Adipocyte (in vitro differentiated cells): Measurements from ENCODE around the gene DPYSL4.

Source experiments
- DNase-seq: peaks from one replicate; pipeline ENCODE4 v3.0.0-alpha.2; 2015; ENCODE audit warnings: low read depth
- H3K27me3 ChIP-seq: replicated peaks from 2 replicates; pipeline ENCODE4 v1.7.0; 2013; ENCODE audit warnings: mild to moderate bottlenecking, low read length, moderate library complexity; ENCODE audit not compliant: control insufficient read depth, insufficient read depth
- H3K36me3 ChIP-seq: 2 replicates; pipeline ENCODE4 v1.7.0; 2013; ENCODE audit warnings: low read length, mild to moderate bottlenecking, moderate library complexity; ENCODE audit not compliant: control insufficient read depth, insufficient read depth, severe bottlenecking
- H3K4me1 ChIP-seq: 2 replicates; pipeline ENCODE4 v1.7.0; 2013; ENCODE audit warnings: mild to moderate bottlenecking, low read length, moderate library complexity; ENCODE audit not compliant: control insufficient read depth, insufficient read depth
- H3K4me3 ChIP-seq: 2 replicates; pipeline ENCODE4 v1.7.0; 2013; ENCODE audit warnings: mild to moderate bottlenecking, low read length, moderate library complexity
- H3K9ac ChIP-seq: 2 replicates; pipeline ENCODE4 v1.7.0; 2013; ENCODE audit warnings: mild to moderate bottlenecking, low read length, moderate library complexity
- H3K9me3 ChIP-seq: 2 replicates; pipeline ENCODE4 v1.7.0; 2013; ENCODE audit warnings: mild to moderate bottlenecking, low read length, moderate library complexity; ENCODE audit not compliant: control insufficient read depth

Gene DPYSL4

GRCh38 chr10:132184816-132185593, 1.7 kb upstream of the DPYSL4 start:
- H3K36me3 ChIP-seq = no peaks in the 10 kb centered on the region
- DNase-seq = no peak
- peaks cover 41% of the 10 kb centered on the region for H3K27me3 ChIP-seq
- peaks cover 11% of the 10 kb centered on the region for H3K4me1 ChIP-seq
- peak overlapping the region; percentile 56 for H3K4me3 ChIP-seq
- H3K9me3 ChIP-seq = no peaks in the 10 kb centered on the region
- no peak overlapping the region for H3K9ac ChIP-seq

DNA sequence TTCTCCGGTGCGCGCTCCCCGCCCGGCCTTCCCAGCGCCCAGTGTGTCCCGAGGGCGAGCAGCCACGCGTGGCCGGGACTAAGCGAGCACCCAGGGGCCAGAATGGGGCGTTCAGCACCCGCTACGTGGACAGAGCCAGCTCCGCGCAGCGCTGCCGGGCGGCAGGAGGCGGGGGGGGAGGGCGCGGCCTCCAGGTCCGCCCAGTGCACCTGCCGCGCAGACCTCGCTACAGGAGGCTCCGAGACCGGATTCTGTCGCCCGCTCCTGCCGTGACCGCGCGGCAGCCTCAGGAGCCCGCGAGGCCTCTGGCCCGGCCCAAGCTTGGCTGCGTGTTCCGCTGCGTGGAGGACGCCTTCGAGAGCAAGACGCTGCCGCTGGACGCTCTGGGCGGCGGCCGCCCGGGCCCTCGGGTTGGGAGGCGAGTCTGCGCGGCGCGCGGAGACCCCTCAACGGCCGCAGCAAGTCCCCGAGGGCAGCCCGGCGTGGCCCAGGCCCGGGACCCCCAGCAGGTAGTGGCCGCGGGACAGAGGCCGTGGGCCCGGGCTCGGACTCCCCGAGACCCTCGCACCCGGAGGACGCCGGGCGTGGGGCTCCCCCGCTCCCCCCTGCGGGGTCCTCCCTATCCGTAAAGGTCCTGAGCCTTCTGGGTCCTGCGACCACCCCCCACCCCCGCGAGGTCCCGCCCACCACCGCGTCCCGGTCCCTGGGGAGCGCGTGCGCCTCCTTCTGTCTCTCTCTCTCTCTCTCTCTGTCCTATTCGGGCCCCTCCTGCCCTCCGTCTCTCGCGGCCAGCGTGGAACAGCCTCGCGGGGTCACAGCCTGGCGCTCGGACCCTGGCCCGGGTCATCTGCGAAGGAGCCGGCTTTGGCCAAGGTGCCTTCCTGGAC, 904 bp upstream of the DPYSL4 start:
- Histone ChIP-seq H3K4me1 (peaks cover 11% of the 10 kb centered on the region), H3K27me3 (peaks cover 39% of the 10 kb centered on the region), H3K9ac (no peak overlapping the region), H3K4me3 (peak overlapping the region; percentile 56), H3K9me3 (no peaks in the 10 kb centered on the region), H3K36me3 (no peaks in the 10 kb centered on the region)
- peak; percentile 59 for DNase-seq

- H3K4me3 ChIP-seq = peak overlapping the region; percentile 78
- DNase-seq = peak; percentile 40
- no peaks in the 10 kb centered on the region for H3K36me3 ChIP-seq
- peaks cover 11% of the 10 kb centered on the region for H3K4me1 ChIP-seq
- H3K27me3 ChIP-seq = peaks cover 28% of the 10 kb centered on the region
- H3K9me3 ChIP-seq = no peaks in the 10 kb centered on the region
- H3K9ac ChIP-seq = peak overlapping the region; percentile 73
Measured at GRCh38 chr10:132187430-132188138, 836 bp downstream of the DPYSL4 start.

- Histone ChIP-seq H3K4me1 (peaks cover 11% of the 10 kb centered on the region), H3K9ac (no peak overlapping the region), H3K4me3 (peak overlapping the region; percentile 78), H3K9me3 (no peaks in the 10 kb centered on the region), H3K27me3 (peaks cover 20% of the 10 kb centered on the region), H3K36me3 (no peaks in the 10 kb centered on the region)
- no peak for DNase-seq
Measured at GRCh38 chr10:132188331-132188730, 1.6 kb downstream of the DPYSL4 start.

- Histone ChIP-seq H3K36me3 (no peaks in the 10 kb centered on the region), H3K4me3 (no peak overlapping the region), H3K4me1 (peaks cover 11% of the 10 kb centered on the region), H3K9ac (no peak overlapping the region), H3K9me3 (no peaks in the 10 kb centered on the region), H3K27me3 (peaks cover 13% of the 10 kb centered on the region)
- DNase-seq = no peak
Measured at GRCh38 chr10:132189016-132189415, 2.3 kb downstream of the DPYSL4 start.

DNA sequence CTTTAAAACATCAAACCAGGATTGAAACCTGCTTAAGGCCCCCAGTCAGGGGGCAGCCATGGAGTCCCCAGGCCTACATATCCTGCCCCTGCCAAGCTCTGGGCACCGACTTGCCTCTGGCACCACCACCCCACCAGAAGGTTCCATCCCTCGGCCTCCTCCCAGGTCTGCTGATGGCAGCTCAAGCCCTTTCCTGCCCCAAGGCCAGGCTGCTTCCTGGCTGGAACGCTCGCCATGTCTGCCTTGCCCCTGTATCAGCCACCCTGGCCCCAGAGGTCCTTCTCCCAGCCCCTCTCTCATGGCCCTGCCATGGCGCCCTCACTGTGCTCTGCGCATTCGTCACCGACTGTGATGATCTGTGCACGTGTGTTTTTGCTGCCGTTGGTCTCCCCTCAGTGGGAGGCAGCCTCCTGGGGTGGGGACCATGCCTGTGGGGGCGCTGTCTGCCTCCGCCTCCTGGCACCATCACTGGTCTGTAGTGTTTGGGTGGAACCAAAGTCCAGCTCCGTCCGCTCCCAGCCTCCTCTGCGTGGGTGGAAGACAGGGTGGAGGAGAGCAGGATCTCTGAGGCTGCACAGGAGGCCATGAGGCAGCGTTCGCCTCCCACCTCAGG, 3.2 kb downstream of the DPYSL4 start:
- H3K27me3 ChIP-seq = peaks cover 8% of the 10 kb centered on the region
- H3K36me3 ChIP-seq = no peaks in the 10 kb centered on the region
- no peak overlapping the region for H3K9ac ChIP-seq
- H3K4me1 ChIP-seq = peaks cover 11% of the 10 kb centered on the region
- H3K9me3 ChIP-seq = no peaks in the 10 kb centered on the region
- H3K4me3 ChIP-seq = no peak overlapping the region
- no peak for DNase-seq

DNA sequence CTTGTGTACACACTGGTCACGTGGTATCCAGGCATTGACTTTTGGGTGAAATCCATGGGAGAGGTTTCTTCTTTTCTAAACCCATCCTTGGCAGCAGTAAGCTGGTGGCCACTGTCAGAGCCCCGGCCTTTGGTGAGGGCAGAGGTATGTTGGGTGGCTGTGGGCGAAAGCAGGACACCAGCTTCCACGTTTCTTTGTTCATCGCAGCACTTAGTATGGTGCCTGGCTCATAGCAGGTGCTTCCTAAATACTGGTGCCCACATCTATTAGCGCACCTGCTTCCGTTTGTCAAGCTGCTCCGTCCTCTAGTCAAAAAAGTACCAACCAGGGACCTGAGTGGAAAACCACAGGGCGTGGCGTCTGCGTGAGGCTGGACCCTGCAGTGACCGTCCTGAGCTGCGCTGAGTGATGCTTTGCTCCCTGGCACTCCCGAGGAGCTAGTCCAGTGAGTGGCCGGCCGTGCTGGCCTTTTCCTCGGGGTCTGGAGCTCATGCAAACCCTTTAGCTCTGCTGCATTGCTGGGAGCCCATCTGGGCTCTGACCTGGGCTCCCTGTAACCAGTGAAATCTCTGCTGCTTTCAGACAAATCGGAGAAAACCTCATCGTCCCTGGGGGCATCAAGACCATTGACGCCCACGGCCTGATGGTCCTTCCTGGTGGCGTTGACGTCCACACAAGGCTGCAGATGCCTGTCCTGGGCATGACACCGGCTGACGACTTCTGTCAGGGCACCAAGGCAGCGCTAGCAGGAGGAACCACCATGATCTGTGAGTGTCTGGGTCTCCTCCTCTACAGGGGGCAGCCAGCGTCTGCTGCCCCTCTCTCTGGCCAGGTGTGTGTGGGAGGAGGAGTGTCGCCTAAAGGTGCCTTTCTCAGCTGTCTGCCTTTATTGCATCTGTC, 5.6 kb downstream of the DPYSL4 start:
- no peak overlapping the region for H3K4me3 ChIP-seq
- peaks cover 6% of the 10 kb centered on the region for H3K27me3 ChIP-seq
- H3K36me3 ChIP-seq = no peaks in the 10 kb centered on the region
- H3K9me3 ChIP-seq = no peaks in the 10 kb centered on the region
- H3K9ac ChIP-seq = no peak overlapping the region
- H3K4me1 ChIP-seq = peaks cover 6% of the 10 kb centered on the region
- DNase-seq = no peak

DNA sequence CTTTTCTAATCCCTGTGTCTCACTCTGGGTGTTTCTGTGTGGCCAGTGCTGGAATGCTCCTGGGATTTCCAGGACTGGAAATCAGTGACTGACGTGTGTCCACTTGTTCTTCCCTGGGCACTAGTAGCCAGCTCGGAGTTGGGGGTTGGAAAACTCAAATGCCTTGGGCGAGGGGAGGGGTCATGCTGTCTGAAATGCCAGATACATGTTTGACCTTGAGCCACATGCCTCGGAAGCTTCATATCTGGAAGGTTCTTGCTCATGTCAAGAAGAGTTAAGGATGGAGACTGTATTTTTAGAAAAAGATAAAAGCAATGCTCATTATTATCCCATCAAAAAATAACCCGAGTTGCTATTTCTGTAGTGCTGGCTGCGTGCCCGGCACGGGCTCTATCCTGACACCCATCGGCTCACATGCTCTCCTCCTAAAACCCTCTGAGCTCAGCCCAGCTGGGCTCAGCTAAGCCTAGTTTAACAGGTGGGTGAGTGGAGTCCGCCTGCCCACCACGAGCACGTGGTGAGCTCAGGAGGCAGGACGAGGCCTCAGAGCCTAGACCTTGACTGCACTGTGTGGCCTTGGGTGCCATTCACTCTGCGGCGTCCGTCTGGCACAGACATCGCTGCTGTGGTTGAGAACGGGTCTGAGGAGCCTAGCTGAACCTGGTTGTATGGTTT, 6.4 kb downstream of the DPYSL4 start:
- no peaks in the 10 kb centered on the region for H3K36me3 ChIP-seq
- DNase-seq = no peak

GRCh38 chr10:132193907-132194552, 7.3 kb downstream of the DPYSL4 start:
- H3K9ac ChIP-seq = no peak overlapping the region
- peak; percentile 31 for DNase-seq
- peaks cover 1% of the 10 kb centered on the region for H3K27me3 ChIP-seq
- H3K9me3 ChIP-seq = no peaks in the 10 kb centered on the region
- no peaks in the 10 kb centered on the region for H3K4me1 ChIP-seq
- no peak overlapping the region for H3K4me3 ChIP-seq
- no peaks in the 10 kb centered on the region for H3K36me3 ChIP-seq

More for the DNA sequence above, 6.4 kb downstream of the DPYSL4 start:
- H3K9ac ChIP-seq = no peak overlapping the region
- peaks cover 6% of the 10 kb centered on the region for H3K27me3 ChIP-seq
- no peaks in the 10 kb centered on the region for H3K9me3 ChIP-seq
- H3K4me3 ChIP-seq = no peak overlapping the region
- H3K4me1 ChIP-seq = peaks cover 6% of the 10 kb centered on the region
